GM12891 (cell line): ENCODE measurements around the gene RGL3.

ENCODE experiments used
- POLR2A ChIP-seq: IDR thresholded peaks from 2 replicates; pipeline ENCODE4 v1.6.1; 2011; ENCODE audit warnings: low read depth, low read length, control low read depth
- POLR2AphosphoS5 ChIP-seq: IDR thresholded peaks from 2 replicates; pipeline ENCODE4 v1.6.1; 2011; ENCODE audit warnings: low read depth, low read length, control low read depth

- TF ChIP-seq POLR2AphosphoS5 = no peak
- no peak for TF ChIP-seq POLR2A
Observed at GRCh38 chr19:11400798-11401197, 18.3 kb downstream of the RGL3 start.
